CD4-positive, alpha-beta T cell treated with Interleukin-4 for 1 hour (primary cell): ENCODE measurements around the gene SUCLG2.
"Not testable (repeated sequence)": the region's sequence is repeated elsewhere in the genome, so short reads cannot be mapped to it uniquely, and the experiment has no call there.

ENCODE experiments used
- DNase-seq, 2 donors: peaks; one replicate each; pipeline ENCODE4 v3.0.0-alpha.2; 2020 to 2022

The SUCLG2 gene

DNA sequence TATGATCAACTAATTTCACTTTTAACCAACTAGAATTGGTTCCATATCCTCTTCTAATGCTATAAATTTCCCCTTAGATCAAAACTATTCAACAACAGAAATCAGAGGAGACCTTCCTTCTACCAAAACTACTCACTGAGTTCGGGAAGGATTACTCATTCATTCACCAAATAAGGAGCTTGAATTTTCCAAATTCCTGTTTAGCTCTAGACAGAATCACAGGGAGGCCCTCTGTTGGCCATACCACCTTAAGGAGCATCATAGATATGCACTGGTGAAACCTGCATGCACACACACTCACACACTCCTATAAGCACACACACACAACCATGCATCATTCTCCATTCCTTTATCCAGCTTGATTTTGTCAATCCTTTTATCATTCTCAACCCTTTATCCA is 49.0 kb downstream of the SUCLG2 start:
- DNase-seq: no peak

DNA sequence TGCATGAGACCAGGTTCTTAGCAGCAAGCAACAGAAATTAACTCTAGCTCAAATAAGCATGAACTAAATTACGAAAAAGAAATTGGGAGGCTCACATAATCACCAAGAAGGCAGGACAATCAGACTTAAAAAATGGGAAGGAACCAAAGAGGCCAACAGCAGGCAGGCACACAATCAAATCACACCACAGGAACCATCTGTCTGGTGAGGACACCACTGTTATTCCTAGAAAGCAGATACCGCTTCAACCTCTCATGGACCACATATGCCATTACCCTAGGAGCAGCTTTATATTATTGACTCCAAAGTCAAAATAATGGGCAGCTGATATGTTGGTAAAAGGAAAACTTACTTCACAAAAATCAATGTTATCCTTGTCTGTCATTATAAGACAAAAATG is 51.6 kb downstream of the SUCLG2 start:
- DNase-seq: no peak

DNA sequence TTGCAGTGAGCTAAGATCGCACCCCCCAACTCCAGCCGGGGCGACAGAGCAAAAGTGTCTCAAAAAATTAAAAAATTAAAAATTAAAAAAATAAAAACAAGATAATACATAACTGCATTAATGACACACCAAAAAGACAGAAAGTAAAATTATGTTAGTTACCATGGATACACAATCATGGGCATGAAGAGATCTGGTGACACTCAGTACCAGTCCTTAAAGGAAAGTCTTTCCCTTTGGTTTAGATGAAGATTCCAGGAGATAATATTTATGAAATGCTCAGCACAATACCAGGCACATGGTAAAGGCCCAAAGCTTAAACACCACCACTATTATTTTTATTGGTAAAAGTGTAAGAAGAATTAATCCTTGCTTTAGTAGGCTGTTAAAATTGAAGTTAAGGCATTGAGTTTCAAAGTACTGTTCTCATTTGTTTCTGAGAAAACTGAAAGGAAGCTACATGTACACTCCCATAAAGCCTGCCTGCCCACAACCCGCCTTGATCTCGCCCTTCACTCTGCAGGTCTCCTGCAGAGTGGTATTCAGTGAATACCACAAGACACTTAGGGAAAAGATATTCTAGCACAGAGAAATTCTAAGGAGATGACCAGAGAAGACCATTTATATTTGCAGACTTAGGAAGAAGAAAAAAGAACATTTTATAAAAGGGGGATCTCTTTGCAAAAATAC is 52.3 kb downstream of the SUCLG2 start:
- peak; percentile 26 to 40 for DNase-seq

DNA sequence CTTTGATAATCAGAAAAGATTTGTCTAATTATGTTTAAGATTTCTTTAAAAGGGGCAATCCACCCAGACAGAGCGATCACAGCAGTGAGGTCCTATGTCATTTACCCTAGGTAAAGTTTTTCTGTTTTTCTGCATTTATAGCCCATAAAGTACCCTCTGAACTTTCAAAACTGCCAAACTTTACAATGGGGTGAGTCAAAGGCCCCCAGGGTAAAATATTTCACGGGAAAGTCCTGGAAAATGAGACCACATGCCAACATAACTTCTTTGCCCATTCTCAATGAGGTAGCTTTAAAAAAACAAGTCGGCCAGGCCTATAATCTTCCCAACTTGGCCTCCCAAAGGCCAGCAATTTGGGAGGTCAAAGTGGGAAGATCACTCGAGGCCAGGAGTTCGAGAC is 53.0 kb downstream of the SUCLG2 start:
- no peak for DNase-seq

DNA sequence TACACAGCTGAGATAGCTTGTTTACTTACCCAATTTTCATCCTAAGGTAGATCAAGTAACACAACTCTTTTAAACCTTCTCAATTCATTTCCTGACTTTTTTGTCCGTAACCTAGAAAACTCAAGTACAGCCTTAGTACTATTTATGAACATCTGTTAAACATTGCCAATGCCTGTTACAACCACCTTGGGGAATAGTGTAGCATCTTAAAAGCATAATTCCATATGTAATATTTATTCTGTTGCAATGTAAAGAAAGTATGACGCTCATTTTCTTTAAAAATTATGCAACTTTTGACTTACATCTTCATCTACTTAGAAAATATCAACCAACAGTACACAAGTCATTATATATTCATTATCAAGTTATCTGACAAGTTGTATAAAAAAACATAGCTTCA is 54.6 kb downstream of the SUCLG2 start:
- no peak for DNase-seq

DNA sequence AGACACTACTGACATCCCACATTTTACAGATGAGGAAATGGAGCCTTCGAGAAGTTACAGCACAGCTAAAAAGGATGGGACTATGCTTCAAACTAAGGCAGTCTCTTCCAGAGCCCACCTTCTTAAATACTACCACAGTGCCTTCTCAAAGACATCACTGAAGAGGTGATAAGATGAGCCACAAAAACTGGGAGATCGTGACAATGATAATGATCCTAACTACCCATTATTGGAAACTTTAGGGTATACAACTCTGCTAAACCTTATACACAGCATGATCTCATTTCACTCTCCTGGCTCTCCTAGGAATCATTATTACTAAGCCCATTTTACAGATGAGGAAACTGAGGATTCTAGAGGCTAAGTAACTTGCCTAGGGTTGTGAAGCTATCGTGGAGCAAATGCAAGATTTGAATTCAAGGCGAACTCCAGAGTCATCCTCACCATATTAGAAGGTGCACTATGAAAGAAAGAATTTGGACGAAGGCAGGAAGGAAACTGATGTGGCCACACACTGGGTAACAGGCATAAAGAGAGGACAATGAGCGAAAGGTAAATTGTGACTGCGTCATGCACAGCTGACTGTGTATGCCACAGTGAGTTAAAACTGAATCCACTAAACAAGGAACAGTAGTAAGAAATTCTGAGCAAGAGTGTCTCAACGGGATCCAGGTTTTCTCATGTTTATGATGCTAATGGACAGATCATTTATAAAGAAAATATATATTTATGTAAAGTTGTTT is 55.4 kb downstream of the SUCLG2 start:
- no peak for DNase-seq

DNA sequence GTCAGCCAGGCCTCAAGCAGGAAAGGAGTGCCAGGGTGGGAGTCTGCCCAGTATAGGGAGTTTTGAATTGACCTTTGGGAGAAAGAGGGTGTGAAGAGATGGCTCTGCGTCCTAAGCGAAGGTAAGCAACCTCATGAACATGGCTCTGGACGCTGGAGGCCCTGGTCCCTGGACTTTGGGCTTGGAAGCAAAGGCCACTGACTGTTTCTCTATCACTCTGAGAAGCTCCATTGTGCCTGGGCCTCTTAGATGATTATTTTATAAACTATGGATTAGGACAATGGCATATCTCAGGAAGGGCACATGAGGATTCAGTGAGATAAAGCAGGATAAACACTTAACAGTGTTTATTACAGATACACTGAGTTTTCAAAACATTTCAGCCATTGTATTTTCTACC is 59.0 kb downstream of the SUCLG2 start:
- no peak for DNase-seq

DNA sequence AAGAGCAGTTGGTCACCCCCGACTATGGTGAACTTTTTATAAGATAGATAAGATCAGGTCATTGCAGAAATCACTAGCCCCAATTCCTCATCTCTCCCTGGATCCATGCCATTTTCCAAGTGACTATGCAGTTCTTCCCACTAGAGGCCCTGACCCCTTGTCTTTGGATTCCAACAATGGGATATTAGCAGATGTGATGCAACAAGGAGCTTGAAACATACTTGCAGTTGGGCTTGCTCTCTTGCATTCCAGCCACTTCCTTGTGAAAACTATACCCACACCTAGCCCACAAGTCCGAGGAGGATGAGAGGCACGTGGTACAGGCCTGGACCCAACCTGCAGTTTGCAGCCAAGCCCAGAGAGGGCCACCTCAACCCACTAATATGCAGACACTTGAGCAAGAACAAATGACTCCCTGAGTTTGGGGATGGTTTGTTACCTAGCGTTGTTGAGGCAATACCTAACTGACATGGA is 60.6 kb downstream of the SUCLG2 start:
- DNase-seq: peak in 1 of 2 donors; percentile 6

DNA sequence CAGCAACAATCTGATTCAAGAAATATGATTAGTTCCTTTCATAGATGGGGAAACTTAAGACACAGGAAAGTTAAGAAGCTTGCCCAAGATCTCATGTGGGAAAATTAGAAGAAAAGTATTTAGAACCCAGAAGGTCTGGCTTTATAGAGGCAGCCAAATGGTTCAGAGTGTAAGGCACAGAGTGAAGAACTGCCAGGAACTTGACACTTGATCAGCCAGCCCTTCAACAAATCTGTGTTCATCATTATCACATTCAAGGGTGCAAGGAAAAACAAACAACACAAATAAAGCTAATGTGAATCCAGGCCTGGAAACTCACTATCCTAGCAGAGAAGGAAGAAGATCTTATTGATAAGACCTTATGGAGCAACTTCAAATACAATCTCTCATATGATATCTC is 62.4 kb downstream of the SUCLG2 start:
- DNase-seq: no peak

DNA sequence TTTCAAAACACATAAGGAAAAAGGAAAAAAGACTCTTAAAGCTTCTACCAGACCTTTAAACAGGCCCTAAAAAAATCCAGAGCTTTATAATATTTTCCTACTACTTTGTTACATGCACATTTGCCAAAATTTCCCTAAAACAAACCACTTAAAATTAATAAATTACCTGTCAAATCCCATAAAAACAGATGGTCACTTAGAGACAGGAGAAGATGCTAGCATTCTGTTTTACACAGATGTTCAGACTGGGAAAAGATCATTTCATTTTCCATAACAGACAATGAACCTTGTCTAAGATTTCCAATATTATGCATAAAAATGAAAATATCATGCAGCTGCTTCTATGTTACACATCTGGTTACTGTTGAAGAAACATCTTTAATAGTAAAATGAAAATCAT is 66.6 kb downstream of the SUCLG2 start:
- DNase-seq: no peak

DNA sequence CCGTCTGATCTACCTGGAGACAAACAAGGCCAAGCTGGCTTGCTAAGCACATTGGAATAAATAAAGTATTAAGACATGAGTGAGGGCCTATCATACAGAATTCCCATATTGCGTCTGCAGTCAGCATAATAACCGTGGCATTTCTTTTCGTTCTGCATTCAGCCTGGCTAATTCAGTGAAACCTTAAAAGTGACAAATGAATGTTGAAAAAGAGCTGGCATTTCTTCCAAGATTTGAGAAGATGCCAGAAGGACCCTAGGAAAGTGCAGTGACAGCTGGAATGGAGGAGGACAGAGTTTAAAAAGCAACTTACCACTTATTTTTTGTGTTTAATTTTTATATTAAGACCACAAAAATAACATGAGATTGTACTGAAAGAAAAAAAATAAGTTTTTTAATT is 67.1 kb downstream of the SUCLG2 start:
- DNase-seq: no peak

DNA sequence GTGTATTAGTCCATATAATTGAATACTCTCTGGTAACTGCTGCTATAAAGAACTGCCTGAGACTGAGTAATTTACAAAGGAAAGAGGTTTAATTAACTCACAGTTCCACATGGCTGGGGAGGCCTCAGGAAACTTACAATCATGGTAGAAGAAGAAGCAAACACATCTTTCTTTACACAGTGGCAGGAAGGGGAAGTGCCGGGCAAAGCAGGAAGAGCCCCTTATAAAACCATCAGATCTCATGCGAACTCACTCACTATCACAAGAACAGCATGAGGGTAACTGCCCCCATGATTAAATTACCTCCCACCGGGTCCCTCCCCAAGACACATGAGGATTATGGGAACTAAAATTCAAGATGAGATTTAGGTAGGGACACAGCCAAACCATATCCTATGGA is 69.8 kb downstream of the SUCLG2 start:
- DNase-seq: not testable (repeated sequence)

DNA sequence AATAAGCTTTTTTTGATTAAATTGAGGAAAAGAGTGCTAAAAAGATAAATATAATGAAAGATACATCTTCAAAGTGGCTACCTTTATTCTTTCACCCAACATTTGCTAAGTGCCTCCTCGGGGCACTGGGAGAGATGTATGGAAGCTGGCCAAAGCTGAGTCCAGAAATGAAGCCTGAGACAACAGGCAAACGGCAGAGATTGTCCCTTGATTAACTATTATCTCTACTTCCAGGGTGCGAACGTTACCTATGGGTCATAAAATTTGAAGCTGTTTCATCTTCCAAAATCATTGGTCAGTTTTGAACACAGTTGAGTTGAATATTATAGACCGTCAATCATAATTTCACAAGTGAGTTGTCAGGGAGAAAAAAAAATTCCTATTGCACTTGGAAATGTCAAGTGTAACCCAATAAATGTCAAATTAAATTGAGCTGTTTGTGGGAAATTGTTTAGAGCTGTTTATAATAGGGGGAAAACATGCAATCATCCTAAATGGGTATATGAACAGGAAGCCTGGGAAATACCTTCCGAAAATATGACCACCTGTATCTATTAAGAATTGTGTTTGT is 73.9 kb downstream of the SUCLG2 start:
- no peak for DNase-seq

DNA sequence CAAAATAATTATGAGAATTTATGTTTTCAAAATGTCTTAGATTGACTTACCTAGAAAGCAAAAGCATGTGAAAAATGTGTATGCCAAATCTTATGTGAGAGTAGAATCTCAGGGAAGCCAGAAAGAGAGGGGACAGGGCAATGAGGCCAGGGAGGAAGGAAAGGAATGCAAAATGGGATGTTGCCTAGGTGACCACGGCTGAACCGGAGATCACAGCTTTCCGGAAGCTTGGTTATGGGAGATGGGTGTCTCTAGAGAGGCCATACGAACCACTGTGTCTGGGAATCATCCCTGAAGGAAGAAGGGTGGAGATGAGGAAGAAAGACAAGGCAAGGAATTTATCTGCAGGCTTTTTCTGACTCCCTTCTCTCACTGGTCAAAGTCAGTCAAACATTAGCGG is 76.0 kb downstream of the SUCLG2 start:
- no peak for DNase-seq

DNA sequence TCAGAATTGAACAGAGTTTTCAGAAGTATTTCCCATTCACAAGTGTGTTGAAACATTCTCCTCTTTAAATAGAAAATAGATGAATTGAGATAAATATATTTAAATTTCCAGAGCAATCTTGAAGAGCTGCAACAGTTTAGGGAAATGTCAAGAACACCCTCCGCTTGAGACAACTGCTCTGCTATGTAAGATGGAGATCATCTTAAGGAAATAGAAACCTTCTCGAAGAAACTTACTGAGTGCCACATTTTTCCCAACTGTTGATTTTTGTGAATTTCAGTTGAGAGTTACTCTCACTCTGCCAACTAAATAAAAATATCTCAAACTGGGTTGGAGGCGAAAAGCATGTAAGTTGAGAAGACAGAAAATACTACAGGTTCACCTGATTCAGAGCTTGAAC is 78.0 kb downstream of the SUCLG2 start:
- DNase-seq: no peak

DNA sequence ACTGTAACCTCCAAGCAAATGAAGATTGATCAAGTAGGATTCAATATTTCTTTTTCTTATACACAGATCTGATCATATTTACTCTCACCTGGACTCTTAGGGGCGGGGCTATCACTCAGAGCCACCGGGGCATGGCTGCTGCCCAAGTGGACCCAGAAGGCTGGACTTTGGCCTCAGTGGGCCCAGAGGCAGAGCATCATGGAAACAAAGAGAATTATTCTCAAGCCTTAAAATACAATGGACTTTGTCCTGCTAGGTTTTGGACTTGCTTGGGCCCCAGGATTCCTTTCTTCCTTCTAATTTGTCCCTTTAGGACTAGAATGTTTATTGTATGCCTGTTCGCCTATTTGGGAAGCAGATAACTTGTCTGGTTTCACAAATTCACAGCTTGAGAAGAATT is 85.1 kb downstream of the SUCLG2 start:
- DNase-seq: no peak

DNA sequence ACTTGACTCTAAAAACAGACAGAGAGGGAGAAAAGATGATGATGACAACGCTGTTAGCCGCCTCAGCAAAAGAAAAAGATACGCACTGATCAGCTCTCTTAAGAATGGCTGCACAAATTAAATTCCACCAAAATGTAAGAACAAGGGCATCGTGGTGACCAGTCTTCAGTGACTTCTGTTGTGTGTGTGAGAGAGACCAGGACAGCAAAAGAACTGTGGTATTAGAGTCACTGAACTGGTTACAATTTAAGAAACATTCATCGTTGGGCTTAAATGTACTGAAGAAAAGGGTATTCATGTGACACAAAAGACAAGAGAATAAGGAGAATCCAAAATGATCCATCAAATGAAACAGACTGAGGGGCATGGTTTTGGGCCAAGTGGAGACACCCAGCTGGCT is 86.5 kb downstream of the SUCLG2 start:
- no peak for DNase-seq

DNA sequence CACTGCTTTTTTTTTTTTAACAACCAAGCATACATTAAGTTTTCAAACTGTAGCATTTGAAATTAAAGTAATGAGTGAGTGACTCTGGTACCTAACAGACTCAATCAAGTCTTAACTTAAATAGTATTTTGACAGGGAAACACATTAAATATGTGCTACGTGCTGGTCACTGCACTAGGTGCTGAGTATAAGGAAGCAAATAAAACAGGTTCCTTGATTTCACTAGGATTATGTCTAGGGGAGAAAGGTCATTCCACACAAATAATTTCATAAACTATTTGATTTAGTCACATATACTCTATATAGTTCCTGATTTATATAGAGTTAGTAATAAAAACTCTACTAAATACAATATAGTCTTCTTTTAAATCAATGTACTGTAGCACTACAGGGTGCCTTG is 89.4 kb downstream of the SUCLG2 start:
- no peak for DNase-seq

DNA sequence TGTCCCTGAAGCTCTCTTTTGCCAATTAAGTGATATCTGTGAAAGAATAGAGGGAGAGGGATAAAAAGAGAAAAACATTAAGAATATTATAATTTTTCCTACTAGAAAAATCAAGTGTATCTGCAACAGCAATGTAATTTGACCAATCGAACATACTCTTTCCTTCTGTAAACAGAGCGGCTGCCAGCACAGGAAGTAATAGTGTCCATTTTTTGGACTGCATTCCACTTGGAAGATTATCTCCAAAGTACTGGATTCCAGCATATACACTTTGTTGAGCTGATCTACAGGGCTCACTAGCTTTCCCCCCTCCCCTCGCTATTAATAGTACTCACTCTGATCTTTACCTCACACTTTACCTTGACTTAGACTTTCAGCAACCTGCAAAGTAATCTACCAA is 90.4 kb downstream of the SUCLG2 start:
- DNase-seq: no peak

DNA sequence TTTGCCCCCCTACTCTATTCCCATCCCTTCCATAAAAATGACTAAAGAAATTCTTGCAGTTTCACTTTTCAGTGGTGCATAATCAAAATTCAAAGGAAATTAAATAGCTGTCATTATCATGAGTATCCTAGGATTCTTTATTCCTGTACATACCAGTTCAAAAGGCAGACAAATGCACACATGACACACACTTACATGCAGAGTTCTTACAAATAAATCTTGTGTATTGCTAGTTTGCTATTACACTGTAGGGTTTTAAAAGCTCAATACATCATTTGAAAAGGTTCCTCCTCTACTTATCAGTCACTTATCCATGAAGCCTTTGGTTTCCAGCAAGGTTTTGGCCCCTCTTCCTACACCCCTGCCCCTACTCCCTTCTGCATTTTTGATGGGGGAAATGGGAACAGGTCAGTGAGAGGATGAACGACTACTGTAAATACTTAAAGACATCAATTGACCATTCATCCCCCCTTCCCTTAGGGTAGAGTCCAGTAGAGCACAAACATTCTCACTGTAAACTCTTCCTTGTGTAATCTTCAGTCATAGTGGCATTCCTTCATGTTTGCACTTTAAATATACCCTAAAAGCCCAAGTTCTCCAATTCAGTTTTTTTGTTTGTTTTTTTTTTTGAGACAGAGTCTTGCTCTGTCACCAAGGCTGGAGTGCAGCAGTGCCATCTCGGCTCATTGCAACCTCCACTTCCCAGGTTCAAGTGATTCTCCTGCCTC is 92.6 kb downstream of the SUCLG2 start:
- no peak for DNase-seq

DNA sequence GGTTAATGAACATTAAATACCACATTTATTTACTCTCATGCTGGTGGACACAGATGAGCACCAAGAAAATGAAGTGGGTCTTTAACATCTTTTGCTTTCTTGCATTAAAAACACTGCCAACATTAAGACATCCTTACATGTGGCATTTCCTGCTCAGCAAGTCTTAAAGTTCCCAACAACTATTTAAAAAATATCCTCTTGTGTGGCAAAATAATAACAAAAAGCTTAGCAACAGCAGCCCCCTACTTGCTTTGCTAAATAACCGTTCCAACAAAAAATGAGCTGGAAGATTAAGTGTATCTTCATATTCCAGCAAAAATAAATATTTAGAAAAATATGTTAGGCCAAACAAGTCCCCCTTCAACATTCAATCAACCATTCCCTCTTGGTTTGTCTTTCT is 93.1 kb downstream of the SUCLG2 start:
- no peak for DNase-seq

DNA sequence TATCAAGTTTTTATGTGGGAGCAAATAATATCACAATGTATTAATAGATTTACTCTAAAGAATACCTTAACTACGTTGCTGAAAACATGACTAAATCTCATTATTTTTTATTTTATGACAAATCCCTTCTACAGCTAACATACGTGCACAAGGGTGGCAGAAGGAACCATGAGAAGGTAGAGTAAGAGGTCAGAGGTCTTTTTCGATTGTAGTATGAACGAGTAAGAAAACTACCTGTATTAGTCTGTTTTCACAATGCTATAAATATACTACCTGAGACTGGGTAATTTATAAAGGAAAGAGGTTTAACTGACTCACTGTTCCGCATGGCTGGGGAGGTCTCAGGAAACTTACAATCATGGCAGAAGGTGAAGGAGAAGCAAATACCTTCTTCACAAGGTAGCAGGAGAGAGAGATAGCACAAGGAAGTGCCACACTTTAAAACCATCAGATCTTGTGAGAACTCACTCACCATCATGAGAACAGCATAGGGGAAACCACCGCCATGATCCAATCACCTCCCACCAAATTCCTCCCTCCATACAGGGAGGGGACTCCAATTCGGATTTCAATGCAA is 95.3 kb downstream of the SUCLG2 start:
- DNase-seq: no peak

DNA sequence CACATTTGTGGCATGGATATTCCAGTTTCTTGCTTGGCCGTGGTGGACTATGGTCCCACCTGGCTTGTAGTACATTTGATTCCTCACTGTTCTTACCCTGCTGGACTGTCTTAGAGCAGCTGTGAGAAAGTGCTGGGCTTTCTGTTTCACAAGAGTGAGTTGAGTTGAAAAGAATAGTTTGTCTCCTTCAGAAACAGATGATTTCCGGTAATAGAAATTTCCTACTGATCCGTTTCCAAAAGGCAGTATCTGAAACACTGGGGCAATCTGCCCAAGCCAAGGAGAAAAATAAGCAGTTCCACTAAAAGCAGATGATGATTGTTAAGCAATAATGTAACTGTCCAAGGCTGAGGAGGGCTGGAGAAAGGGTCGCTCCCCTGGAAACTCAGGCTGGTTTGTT is 96.0 kb downstream of the SUCLG2 start:
- DNase-seq: no peak
